HG03097 (cell line): ENCODE measurements around the gene MSI2.

Experiments
- ATAC-seq: cut with Tn5 transposase; IDR thresholded peaks from one replicate; pipeline ENCODE4 v1.9.1; 2021; ENCODE audit not compliant: unreplicated experiment, low FRiP score

MSI2 gene

DNA sequence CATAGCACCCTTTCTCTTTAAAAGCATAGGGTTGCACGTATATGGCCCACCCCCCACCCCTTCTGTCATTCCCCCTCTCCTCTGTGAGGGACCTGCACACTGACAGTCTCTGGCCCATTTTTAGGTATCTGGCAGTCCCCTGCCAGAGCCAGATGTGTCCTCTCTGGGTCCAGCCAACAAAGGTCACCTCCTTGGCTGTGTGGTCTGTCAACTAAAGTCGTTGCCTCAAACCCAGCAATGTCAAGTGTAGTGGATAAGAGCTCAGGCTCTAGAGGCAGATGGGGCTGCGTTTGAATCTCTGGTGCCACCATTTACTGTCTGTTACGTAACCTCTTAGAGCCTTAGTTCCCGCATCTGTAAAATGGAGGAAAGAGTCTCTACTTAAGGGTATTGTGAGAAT, 211.5 kb downstream of the MSI2 start:
- ATAC-seq = no peak

DNA sequence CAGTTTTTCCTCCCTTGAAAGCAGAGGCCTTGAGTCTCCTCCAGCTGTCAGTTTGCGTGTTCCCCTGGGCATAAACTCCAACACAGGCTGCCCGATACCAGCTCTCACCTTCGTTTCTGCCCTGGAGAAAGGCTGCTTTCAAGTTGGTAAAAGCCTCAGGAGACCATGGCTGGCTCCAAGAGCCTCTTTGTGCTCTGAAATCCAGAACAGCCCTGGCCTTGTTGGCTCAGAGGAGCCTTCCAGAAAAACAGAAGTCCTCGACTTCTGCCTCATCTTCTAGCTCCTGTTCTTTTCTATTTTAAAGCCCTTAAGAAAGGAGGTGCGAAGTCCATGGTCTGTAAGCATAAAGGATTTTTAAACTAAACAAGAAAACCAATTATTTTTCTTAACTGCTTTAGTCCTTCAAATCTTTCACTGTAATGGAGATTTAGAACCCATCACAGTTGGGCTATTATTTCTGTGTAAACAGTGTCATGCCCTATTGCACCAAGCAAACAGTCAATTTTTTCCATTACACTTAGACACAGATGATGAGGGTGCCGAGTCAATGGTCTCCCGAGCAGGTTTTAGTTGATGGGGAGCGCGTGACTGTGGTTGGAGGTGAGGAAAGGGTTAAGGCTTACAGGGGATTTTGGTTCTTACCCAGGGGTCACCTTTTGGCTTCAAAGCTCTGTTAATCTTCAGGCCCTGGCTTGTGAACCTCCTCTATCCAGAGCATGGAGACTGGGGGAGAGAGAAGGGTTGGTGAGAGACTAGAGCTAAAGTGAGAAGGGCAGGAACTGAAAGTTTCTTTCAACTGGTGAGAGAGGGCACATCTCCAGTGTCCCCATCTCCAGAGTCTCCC, 212.8 kb downstream of the MSI2 start:
- no peak for ATAC-seq

- ATAC-seq = no peak
These were observed 214.6 kb downstream of the MSI2 start for GRCh38 chr17:57470906-57471305.

- ATAC-seq = no peak
These were observed 215.6 kb downstream of the MSI2 start for GRCh38 chr17:57471868-57472368.

DNA sequence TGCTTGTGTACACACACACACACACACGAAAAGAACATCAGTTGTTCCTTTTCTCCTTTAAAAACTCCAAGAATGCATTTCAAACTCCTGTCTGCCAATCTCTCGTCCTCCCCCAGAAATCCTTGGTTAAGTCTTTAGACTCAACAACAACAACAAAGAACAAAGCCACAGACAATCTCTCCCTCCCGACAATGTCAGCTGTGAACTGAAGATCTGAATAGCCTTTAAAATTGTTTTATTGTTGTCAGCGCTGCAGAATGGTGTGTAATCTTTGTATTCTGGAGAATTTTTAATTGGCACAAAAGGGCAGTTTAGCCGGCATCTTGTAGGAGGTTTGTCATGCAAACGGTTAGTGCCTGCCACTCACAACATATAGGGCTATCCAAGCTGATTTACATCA, 219.5 kb downstream of the MSI2 start:
- no peak for ATAC-seq

GRCh38 chr17:57477522-57478362, 221.4 kb downstream of the MSI2 start:
- ATAC-seq = no peak

- ATAC-seq = no peak
These were observed 222.3 kb downstream of the MSI2 start for GRCh38 chr17:57478478-57479250.

GRCh38 chr17:57480438-57481196, 224.3 kb downstream of the MSI2 start:
- ATAC-seq = no peak

DNA sequence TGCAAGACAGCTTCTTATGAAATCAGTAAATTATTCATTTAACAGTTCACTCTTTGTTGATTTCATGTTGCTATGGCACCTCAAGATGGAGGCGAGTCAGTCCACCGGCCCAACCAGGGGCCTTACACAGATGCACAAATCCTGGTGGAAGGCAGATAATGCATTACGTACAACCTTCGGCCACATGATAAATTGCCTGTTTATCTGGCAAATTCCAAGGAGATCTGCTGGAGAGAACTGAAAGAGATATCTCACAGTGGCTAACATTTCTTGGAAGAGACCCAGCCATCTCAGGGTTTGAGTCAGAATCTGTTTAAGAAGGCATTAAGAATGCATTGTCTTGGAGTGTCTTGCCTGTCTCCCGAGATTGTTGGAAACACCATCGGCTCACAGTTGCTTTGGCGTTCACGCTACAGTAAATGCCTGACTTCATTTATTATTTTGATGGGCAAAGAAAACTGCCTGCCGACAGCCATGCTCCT, 225.6 kb downstream of the MSI2 start:
- ATAC-seq = no peak

DNA sequence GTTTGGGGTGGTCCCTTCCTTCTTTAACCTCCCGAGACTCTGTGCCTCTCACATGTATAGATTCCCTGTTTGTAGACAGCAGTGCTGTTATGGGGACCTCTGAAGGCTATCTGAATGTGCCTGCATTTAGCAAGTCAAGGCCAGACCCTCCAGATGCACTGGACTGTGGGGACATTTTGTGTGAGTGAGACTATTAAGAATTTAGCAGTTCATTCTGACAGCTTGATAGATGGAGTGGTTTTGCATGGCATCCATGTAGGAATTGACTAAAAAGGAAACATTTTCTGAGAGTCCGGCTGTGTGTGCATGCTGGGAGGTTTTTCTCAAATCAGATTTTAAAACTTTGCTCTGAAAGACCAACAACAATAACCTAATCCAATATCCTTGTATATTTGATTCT, 226.3 kb downstream of the MSI2 start:
- ATAC-seq = no peak

- no peak for ATAC-seq
These were observed 227.9 kb downstream of the MSI2 start for GRCh38 chr17:57484081-57484666.

DNA sequence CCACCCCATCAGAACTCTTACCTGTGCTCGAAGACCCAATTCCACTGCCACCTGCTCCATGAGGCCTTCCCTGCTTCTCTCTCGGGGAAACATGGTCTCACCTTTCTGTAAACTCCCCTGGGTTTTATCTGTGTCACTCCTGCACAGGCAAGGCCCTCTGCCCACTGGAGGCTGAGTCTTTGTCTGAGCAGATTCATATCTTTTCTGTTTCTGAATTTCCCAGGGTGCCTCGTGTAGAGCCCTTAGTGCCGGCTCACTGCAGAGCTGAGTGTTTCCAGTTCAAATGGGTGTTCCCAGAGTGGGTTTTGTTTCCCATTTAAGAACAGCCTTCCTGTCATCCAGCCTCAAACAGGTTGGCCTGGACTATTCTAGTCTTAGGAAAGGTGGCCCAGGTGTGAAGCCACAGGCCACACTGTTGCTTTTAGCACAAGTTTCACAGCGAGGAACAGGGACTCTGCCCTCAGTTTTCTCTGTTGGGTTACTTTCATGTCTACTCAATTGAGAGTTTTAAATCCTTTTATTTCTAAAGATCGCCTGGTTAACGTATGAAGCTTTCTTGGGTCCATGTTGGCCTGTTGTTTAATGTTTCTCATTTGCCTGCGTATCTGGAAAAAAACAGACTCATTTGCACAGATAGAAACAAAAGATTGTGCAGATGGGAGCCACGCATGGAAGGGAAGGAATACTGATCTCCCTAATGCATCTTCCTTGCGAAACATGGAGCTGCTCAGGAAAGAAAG, 228.7 kb downstream of the MSI2 start:
- ATAC-seq = no peak

- ATAC-seq = no peak
These were observed 229.2 kb downstream of the MSI2 start for GRCh38 chr17:57485566-57485865.

DNA sequence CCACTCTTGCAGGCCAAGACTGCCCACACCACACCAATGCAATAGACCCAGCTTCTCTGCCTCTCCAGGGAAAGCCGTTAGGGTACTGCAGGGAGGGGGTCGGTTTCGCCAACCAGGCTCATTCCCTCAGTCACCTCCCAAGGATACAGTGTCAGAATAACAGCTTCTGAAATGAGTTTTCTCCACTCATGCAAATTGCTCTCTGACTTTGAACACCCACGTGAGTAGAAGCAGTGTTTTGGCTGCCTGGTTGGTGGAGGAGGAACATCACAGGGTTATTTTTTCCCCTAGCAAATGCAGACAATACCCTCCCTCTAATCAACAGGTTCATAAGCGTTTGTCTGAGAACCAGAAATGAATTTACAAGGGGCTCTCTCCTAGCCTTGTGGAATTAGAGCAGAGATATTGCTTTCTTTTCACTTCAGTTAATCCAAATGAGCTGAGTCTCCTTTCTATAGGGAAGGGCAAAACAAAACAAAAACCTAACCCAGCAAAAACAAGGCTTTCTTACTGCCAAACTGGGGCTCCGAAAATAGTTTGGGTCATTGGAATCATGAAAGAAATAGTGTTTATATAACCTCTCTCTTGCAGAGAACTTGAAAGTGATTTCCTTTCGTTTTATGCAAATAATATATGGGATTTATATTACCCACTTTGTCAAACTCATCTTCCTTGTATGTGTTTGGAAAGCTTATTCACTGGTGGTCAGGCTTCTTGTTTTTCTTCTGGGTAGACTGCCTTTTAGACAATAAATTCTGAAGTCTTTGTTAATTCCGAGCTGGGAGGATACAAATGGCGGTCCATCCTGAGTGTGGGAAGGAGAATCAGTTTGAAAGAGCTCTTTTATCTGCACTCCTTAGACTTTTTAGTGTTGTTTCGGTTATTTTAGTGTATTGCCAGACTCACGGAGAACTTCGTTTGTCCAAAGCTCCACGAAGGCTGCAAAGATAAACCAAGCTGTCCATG, 229.9 kb downstream of the MSI2 start:
- ATAC-seq = no peak

DNA sequence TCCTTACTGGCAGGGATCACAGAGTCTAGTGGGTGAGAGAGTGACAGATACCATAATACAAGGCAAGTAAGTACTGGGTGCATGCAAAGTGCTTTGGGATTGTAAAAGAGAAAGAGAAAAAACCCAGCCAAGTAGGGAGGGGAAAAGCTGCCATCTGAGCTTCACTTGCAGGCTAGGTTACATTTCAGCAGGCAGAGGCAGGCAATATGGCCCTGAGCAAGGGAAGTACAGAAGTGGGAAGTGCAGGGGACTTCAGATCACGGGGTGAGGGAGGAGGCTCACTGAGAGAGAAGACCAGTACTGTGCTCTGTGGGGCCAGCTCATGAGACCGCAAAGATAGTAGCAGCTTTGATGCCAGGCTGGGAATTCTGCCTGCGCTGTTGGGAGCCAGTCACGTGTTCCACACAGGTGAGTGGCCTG, 230.6 kb downstream of the MSI2 start:
- ATAC-seq = no peak

DNA sequence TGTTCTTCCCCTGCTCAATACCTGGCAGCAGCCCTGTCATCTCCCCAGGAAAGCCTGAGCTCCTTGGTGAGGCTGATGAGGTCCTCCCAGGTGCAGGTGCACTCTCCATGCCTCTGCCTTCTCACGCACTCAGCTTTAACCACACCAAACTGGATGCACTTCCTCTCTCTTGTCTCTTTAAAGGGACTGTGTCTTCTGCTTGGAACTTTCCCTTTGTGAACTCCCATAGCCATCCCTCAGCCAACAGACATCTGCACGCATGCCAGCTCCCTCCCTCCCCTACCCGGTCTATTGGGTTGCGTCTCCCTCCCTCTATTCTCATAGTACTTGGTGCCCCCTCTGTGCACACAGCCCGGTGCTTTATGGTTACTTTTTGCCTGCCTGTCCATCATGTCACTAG, 231.2 kb downstream of the MSI2 start:
- ATAC-seq = no peak

- no peak for ATAC-seq
These were observed 232.5 kb downstream of the MSI2 start for GRCh38 chr17:57488856-57489255.

DNA sequence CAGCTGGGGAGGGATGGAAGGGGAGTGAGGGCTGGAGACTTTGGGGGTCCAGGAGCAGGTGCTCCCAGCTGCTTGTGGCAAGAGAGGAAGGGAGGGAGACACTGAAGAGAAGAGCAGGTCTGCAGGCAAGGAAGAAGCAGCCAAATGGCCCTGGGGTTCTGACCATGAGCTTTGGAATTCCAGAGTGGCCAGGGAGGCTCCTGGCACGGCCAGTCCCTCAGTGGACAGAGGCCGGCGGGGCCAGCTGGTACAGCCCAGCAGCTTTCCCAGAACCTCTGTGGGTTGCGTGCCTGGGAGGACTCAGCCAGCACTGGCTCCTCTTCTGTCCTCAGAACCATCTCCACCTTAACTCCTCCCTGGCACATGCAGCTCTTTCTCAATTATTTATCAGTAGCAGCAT, 233.0 kb downstream of the MSI2 start:
- no peak for ATAC-seq
